Cortex of kidney (tissue), 1 donor: Measurements from ENCODE around the gene KIAA1549.
"Not testable (repeated sequence)": the region's sequence is repeated elsewhere in the genome, so short reads cannot be mapped to it uniquely, and the experiment has no call there.

ENCODE experiments used
- DNase-seq: peaks from one replicate; lab custom pipeline; 2025; lab: John Stamatoyannopoulos, UW

Gene KIAA1549

GRCh38 chr7:138804618-138805017 lies 176.6 kb downstream of the KIAA1549 start:
- DNase-seq, result no peak

- DNase-seq, result no peak
Measured at GRCh38 chr7:138802706-138803105, 178.5 kb downstream of the KIAA1549 start.

- DNase-seq, result no peak
Measured at GRCh38 chr7:138801256-138801655, 179.9 kb downstream of the KIAA1549 start.

GRCh38 chr7:138799336-138800000 lies 181.7 kb downstream of the KIAA1549 start:
- DNase-seq, result no peak

- no peak for DNase-seq
Measured at GRCh38 chr7:138798836-138799235, 182.4 kb downstream of the KIAA1549 start.

GRCh38 chr7:138797715-138798320 lies 183.4 kb downstream of the KIAA1549 start, which contains the start of the genes ATP6V0A4 and TMEM213:
Gene ATP6V0A4 (minus strand): TSS chr7:138798196. CDS start chr7:138771247, 26,949 bp downstream.
Gene TMEM213 (plus strand): TSS chr7:138797994. CDS start chr7:138798105, 111 bp downstream.
- DNase-seq, result no peak

- DNase-seq, result not testable (repeated sequence)
Measured at GRCh38 chr7:138797046-138797445, 184.1 kb downstream of the KIAA1549 start.

GRCh38 chr7:138796038-138796615 lies 185.1 kb downstream of the KIAA1549 start:
- no peak for DNase-seq

- DNase-seq, result no peak
Measured at GRCh38 chr7:138785587-138786437, 195.4 kb downstream of the KIAA1549 start.

- no peak for DNase-seq
Measured at GRCh38 chr7:138784692-138785091, 196.5 kb downstream of the KIAA1549 start.
